ENCODE results near the gene MSN.

The MSN gene

GRCh38 chrX:65687367-65687766 is 19.9 kb downstream of the MSN start:
- H3K4me3 Mint-ChIP-seq: peak overlapping the region; percentile 62

GRCh38 chrX:65688403-65688871 is 21.0 kb downstream of the MSN start:
- peaks cover 60% of the 10 kb centered on the region for H3K4me1 Mint-ChIP-seq
- H3K4me3 Mint-ChIP-seq: peak overlapping the region; percentile 69
- no peaks in the 10 kb centered on the region for H3K9me3 Mint-ChIP-seq
- no peaks in the 10 kb centered on the region for H3K27me3 Mint-ChIP-seq
- peak; percentile 31 for ATAC-seq (ENCODE audit: low read depth)
- peaks cover 12% of the 10 kb centered on the region for H3K36me3 Mint-ChIP-seq
- peak overlapping the region; percentile 95 for H3K27ac Mint-ChIP-seq
- DNase-seq (ENCODE audit: low spot score in 2 of 2): no peak

More at GRCh38 chrX:65687367-65687766, 19.9 kb downstream of the MSN start:
- H3K9me3 Mint-ChIP-seq: no peaks in the 10 kb centered on the region
- peaks cover 57% of the 10 kb centered on the region for H3K4me1 Mint-ChIP-seq
- ATAC-seq (ENCODE audit: low read depth) (no peak), DNase-seq (ENCODE audit: low spot score in 2 of 2) (no peak)
- H3K27me3 Mint-ChIP-seq: no peaks in the 10 kb centered on the region
- peak overlapping the region; percentile 91 for H3K27ac Mint-ChIP-seq
- H3K36me3 Mint-ChIP-seq: peaks cover 10% of the 10 kb centered on the region

- peak overlapping the region; percentile 95 for H3K27ac Mint-ChIP-seq
- peaks cover 61% of the 10 kb centered on the region for H3K4me1 Mint-ChIP-seq
- ATAC-seq (ENCODE audit: low read depth): no peak
- peak overlapping the region; percentile 65 for H3K4me3 Mint-ChIP-seq
- no peak for DNase-seq (ENCODE audit: low spot score in 2 of 2)
- no peaks in the 10 kb centered on the region for H3K27me3 Mint-ChIP-seq
- peaks cover 12% of the 10 kb centered on the region for H3K36me3 Mint-ChIP-seq
- H3K9me3 Mint-ChIP-seq: no peaks in the 10 kb centered on the region
Observed at GRCh38 chrX:65689377-65689776, 21.9 kb downstream of the MSN start.

- DNase-seq (ENCODE audit: low spot score in 2 of 2) (no peak), ATAC-seq (ENCODE audit: low read depth) (no peak)
- Mint-ChIP-seq H3K4me1 (peaks cover 64% of the 10 kb centered on the region), H3K27ac (peak overlapping the region; percentile 95), H3K4me3 (peak overlapping the region; percentile 74), H3K9me3 (no peaks in the 10 kb centered on the region), H3K36me3 (peaks cover 13% of the 10 kb centered on the region), H3K27me3 (no peaks in the 10 kb centered on the region)
Observed at GRCh38 chrX:65690057-65690855, 22.8 kb downstream of the MSN start.

GRCh38 chrX:65695849-65696449 is 28.5 kb downstream of the MSN start:
- peaks cover 51% of the 10 kb centered on the region for H3K4me1 Mint-ChIP-seq
- ATAC-seq (ENCODE audit: low read depth): no peak
- no peaks in the 10 kb centered on the region for H3K27me3 Mint-ChIP-seq
- peak overlapping the region; percentile 62 for H3K4me3 Mint-ChIP-seq
- peaks cover 8% of the 10 kb centered on the region for H3K36me3 Mint-ChIP-seq
- peak overlapping the region; percentile 96 for H3K27ac Mint-ChIP-seq
- no peaks in the 10 kb centered on the region for H3K9me3 Mint-ChIP-seq
- no peak for DNase-seq (ENCODE audit: low spot score in 2 of 2)

- Mint-ChIP-seq H3K4me1 (peaks cover 50% of the 10 kb centered on the region), H3K9me3 (no peaks in the 10 kb centered on the region), H3K27me3 (no peaks in the 10 kb centered on the region), H3K36me3 (peaks cover 10% of the 10 kb centered on the region), H3K4me3 (peak overlapping the region; percentile 62), H3K27ac (peak overlapping the region; percentile 96)
- ATAC-seq (ENCODE audit: low read depth) (no peak), DNase-seq (ENCODE audit: low spot score in 2 of 2) (no peak)
Observed at GRCh38 chrX:65696613-65697012, 29.2 kb downstream of the MSN start.

GRCh38 chrX:65697211-65697641 is 29.8 kb downstream of the MSN start:
- H3K4me1 Mint-ChIP-seq: peaks cover 44% of the 10 kb centered on the region
- H3K9me3 Mint-ChIP-seq: no peaks in the 10 kb centered on the region
- H3K27me3 Mint-ChIP-seq: no peaks in the 10 kb centered on the region
- H3K4me3 Mint-ChIP-seq: peak overlapping the region; percentile 77
- DNase-seq (ENCODE audit: low spot score in 2 of 2) (no peak), ATAC-seq (ENCODE audit: low read depth) (no peak)
- H3K27ac Mint-ChIP-seq: peak overlapping the region; percentile 96
- peaks cover 10% of the 10 kb centered on the region for H3K36me3 Mint-ChIP-seq

- Mint-ChIP-seq H3K9me3 (no peaks in the 10 kb centered on the region), H3K36me3 (peaks cover 10% of the 10 kb centered on the region), H3K4me1 (peaks cover 43% of the 10 kb centered on the region), H3K4me3 (peak overlapping the region; percentile 68), H3K27ac (peak overlapping the region; percentile 96), H3K27me3 (no peaks in the 10 kb centered on the region)
- ATAC-seq (ENCODE audit: low read depth): peak; percentile 68
- DNase-seq (ENCODE audit: low spot score in 2 of 2): peak; percentile 28 to 39
Observed at GRCh38 chrX:65697915-65698796, 30.7 kb downstream of the MSN start.

- H3K4me1 Mint-ChIP-seq: peaks cover 36% of the 10 kb centered on the region
- DNase-seq (ENCODE audit: low spot score in 2 of 2) (no peak), ATAC-seq (ENCODE audit: low read depth) (no peak)
- peaks cover 14% of the 10 kb centered on the region for H3K36me3 Mint-ChIP-seq
- H3K27ac Mint-ChIP-seq: peak overlapping the region; percentile 45
- no peaks in the 10 kb centered on the region for H3K9me3 Mint-ChIP-seq
- no peak overlapping the region for H3K4me3 Mint-ChIP-seq
- H3K27me3 Mint-ChIP-seq: no peaks in the 10 kb centered on the region
Observed at GRCh38 chrX:65702956-65703355, 35.5 kb downstream of the MSN start.

GRCh38 chrX:65705439-65705838 is 38.0 kb downstream of the MSN start:
- peak overlapping the region; percentile 89 for H3K27ac Mint-ChIP-seq
- H3K4me3 Mint-ChIP-seq: peak overlapping the region; percentile 60
- no peaks in the 10 kb centered on the region for H3K27me3 Mint-ChIP-seq
- no peaks in the 10 kb centered on the region for H3K9me3 Mint-ChIP-seq
- peaks cover 36% of the 10 kb centered on the region for H3K4me1 Mint-ChIP-seq
- no peak for ATAC-seq (ENCODE audit: low read depth)
- DNase-seq (ENCODE audit: low spot score in 2 of 2): no peak
- H3K36me3 Mint-ChIP-seq: peaks cover 22% of the 10 kb centered on the region

- Mint-ChIP-seq H3K27ac (peak overlapping the region; percentile 89), H3K4me3 (peak overlapping the region; percentile 60), H3K9me3 (no peaks in the 10 kb centered on the region), H3K27me3 (no peaks in the 10 kb centered on the region), H3K4me1 (peaks cover 33% of the 10 kb centered on the region), H3K36me3 (peaks cover 22% of the 10 kb centered on the region)
- ATAC-seq (ENCODE audit: low read depth): peak; percentile 79
- no peak for DNase-seq (ENCODE audit: low spot score in 2 of 2)
Observed at GRCh38 chrX:65706041-65706828, 38.8 kb downstream of the MSN start.

GRCh38 chrX:65707151-65707550 is 39.7 kb downstream of the MSN start:
- ATAC-seq (ENCODE audit: low read depth) (no peak), DNase-seq (ENCODE audit: low spot score in 2 of 2) (no peak)
- H3K36me3 Mint-ChIP-seq: peaks cover 18% of the 10 kb centered on the region
- peak overlapping the region; percentile 89 for H3K27ac Mint-ChIP-seq
- H3K4me3 Mint-ChIP-seq: peak overlapping the region; percentile 59
- H3K9me3 Mint-ChIP-seq: no peaks in the 10 kb centered on the region
- H3K27me3 Mint-ChIP-seq: no peaks in the 10 kb centered on the region
- peaks cover 34% of the 10 kb centered on the region for H3K4me1 Mint-ChIP-seq
